K562 (cell line): ENCODE measurements around the gene CLCN4. TPM values are rescaled to one million over a fixed set of nuclear protein-coding genes. Genes with fewer than 3 reads are reported as not detected.

Experiments used
- EGR1 ChIP-seq: fragments of 450-650 bp; conservative IDR thresholded peaks from 2 replicates; pipeline ENCODE4 v1.6.1; 2017; ENCODE audit warnings: mild to moderate bottlenecking
- GATA2 ChIP-seq: sonication (generic); formaldehyde crosslinking; IDR thresholded peaks from 2 replicates; pipeline ENCODE4 v1.4.0; 2020; ENCODE audit warnings: mild to moderate bottlenecking, missing genetic modification reagents
- HCFC1 ChIP-seq: IDR thresholded peaks from 2 replicates; pipeline ENCODE4 v1.6.1; 2012; ENCODE audit warnings: low read depth, low read length, improper control_type of control experiment
- LCOR ChIP-seq: sonication (generic); formaldehyde crosslinking; IDR thresholded peaks from 2 replicates; pipeline ENCODE4 v1.8.0; 2022; ENCODE audit warnings: mild to moderate bottlenecking, missing genetic modification reagents
- MXD1 ChIP-seq: fragments of 250-450 bp; sonication (Bioruptor Pico); IDR thresholded peaks from 2 replicates; pipeline ENCODE4 v1.8.0; 2021; ENCODE audit warnings: borderline replicate concordance, mild to moderate bottlenecking, moderate library complexity; ENCODE audit not compliant: poor library complexity, severe bottlenecking
- SAP30 ChIP-seq: fragments of 200-600 bp; sonication (generic); IDR thresholded peaks from 2 replicates; pipeline ENCODE4 v1.6.1; 2012; ENCODE audit warnings: borderline replicate concordance, low read depth, mild to moderate bottlenecking, moderate library complexity, low read length, control low read depth, inconsistent platforms; ENCODE audit not compliant: insufficient read depth, poor library complexity, severe bottlenecking
- TBP ChIP-seq: optimal IDR thresholded peaks from 2 replicates; pipeline ENCODE3; 2011; ENCODE audit warnings: low read depth, low read length, improper control_type of control experiment
- TEAD2 ChIP-seq: fragments of 450-650 bp; IDR thresholded peaks from 2 replicates; pipeline ENCODE4 v1.6.1; 2016; ENCODE audit warnings: missing genetic modification characterization, control low read depth, missing compliant biosample characterization
- ZBED1 ChIP-seq: IDR thresholded peaks from 2 replicates; pipeline ENCODE4 v1.6.1; 2014
- ZBTB1 ChIP-seq: sonication (generic); formaldehyde crosslinking; IDR thresholded peaks from 2 replicates; pipeline ENCODE4 v1.8.1; 2023; ENCODE audit warnings: missing genetic modification reagents, low read depth, mild to moderate bottlenecking, borderline replicate concordance
- ZC3H8 ChIP-seq: fragments of 450-650 bp; IDR thresholded peaks from 2 replicates; pipeline ENCODE4 v1.6.1; 2017
- ZNF398 ChIP-seq: fragments of 250-450 bp; sonication (Bioruptor Pico); IDR thresholded peaks from 2 replicates; pipeline ENCODE4 v1.8.0; 2021; ENCODE audit warnings: moderate library complexity, mild to moderate bottlenecking, inconsistent platforms
- ZNF586 ChIP-seq: fragments of 450-650 bp; formaldehyde crosslinking; conservative IDR thresholded peaks from 2 replicates; pipeline ENCODE4 v1.4.0; 2020; ENCODE audit warnings: mild to moderate bottlenecking, moderate library complexity
- ZNF592 ChIP-seq: fragments of 450-650 bp; IDR thresholded peaks from 2 replicates; pipeline ENCODE4 v1.6.1; 2017; ENCODE audit warnings: antibody characterized with exemption, mild to moderate bottlenecking
- ZNF766 ChIP-seq: fragments of 200-800 bp; sonication (Bioruptor generic); conservative IDR thresholded peaks from 2 replicates; pipeline ENCODE4 v1.6.1; 2016; ENCODE audit warnings: missing genetic modification characterization, missing compliant biosample characterization
- polyA plus RNA-seq, 8 experiments: library from polyadenylated mRNA; depleted of rRNA in 4 of 8; stranded (reverse) in 5 of 8; unstranded in 3 of 8; fragments of >200 nt; fragmentation: Nextera tagmentation in 2 of 8; fragmentation: Illumina TruSeq in 1 of 8; extraction: Ambion mirVana in 2 of 8; extraction: Trizol in 1 of 8; gene quantifications; 2 replicates each; pipeline versions ENCODE4 v1.2.1 to v1.2.3, GENCODE V29; 2011 to 2014; ENCODE audit warnings: inconsistent platforms in 1 of 8, missing spikeins in 1 of 8
- total RNA-seq, 7 experiments: library from RNA; depleted of rRNA in 6 of 7; stranded (reverse); fragments of >200 nt in 6 of 7; fragmentation: Illumina TruSeq in 2 of 7; extraction: Trizol in 2 of 7; gene quantifications; 2 replicates each; pipeline versions ENCODE4 v1.2.1 to v1.2.3, GENCODE V29; 2011 to 2021; ENCODE audit warnings: low replicate concordance in 1 of 7
- TF ChIP-seq, protein P1 (sequence below): IDR thresholded peaks from 2 replicates; pipeline ENCODE4 v1.6.1; 2014; ENCODE audit warnings: antibody characterized with exemption
- TF ChIP-seq, protein P2 (sequence below), 2 experiments: fragments of 450-650 bp; IDR thresholded peaks; 2 replicates each; pipeline ENCODE4 v1.6.1; 2016
- TF ChIP-seq, protein P3 (sequence below): fragments of 250-450 bp; sonication (Bioruptor Pico); IDR thresholded peaks from 2 replicates; pipeline ENCODE4 v1.8.0; 2022; ENCODE audit warnings: moderate library complexity, mild to moderate bottlenecking, inconsistent platforms

The CLCN4 gene
- total and polyA plus RNA-seq, 9 of the 15 experiments (the other 6 are each of a cell fraction or from before 2014, with no cell fraction given), result 0.03 to 0.24 (median 0.10) TPM; not detected in 1

DNA sequence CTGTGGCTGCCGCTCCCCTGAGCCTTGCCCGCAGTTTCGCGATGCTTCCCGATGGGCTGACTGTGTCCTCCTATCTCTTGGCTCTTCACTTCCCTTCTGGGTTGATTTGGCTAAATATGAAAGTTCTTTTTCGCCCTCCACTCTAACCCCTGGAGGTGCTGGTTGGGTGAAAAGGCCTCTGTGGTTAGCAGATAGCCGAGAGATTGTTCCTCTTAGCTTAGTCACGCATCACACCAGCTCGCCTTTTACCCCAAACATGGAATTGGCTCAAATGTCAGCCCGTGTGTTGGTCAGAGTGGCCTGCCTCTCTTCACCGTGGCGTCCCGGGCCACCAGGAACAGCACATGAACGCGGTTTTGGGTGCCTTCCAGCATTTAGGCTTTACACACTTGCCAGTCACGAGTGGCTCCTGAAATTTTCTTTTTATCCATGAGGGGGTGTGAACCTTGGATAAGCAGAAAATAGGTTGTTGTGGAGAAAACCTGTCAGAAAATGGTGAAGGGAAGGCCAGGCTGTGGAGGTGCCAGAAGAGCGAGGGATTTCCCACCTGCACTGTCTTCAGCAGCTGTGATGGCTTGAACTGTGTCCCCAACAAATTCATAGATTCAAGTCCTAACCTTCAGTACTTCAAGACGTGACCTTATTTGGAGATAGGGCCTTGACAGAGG is 8.9 kb downstream of the CLCN4 start (continued):
- TF ChIP-seq, protein P1, sequence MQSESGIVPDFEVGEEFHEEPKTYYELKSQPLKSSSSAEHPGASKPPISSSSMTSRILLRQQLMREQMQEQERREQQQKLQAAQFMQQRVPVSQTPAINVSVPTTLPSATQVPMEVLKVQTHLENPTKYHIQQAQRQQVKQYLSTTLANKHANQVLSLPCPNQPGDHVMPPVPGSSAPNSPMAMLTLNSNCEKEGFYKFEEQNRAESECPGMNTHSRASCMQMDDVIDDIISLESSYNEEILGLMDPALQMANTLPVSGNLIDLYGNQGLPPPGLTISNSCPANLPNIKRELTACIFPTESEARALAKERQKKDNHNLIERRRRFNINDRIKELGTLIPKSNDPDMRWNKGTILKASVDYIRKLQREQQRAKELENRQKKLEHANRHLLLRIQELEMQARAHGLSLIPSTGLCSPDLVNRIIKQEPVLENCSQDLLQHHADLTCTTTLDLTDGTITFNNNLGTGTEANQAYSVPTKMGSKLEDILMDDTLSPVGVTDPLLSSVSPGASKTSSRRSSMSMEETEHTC, result no peak
- TF ChIP-seq GATA2 (CRISPR knock-in tag) (peak; percentile 57), ZNF398 (CRISPR knock-in tag) (no peak), ZNF592 (peak; percentile 28; the same call in 1 of the 2 replicates), LCOR (no peak; the same call in 1 of the 2 replicates), MXD1 (CRISPR knock-in tag) (no peak), SAP30 (no peak), ZBED1 (no peak), TBP (peak; percentile 27), ZBTB1 (CRISPR knock-in tag) (no peak), HCFC1 (no peak), ZC3H8 (no peak), EGR1 (no peak), ZNF766 (CRISPR knock-in tag) (0 out of 2 replicates have a peak, but pooled peaks have one; percentile 3), TEAD2 (tag) (no peak), ZNF586 (CRISPR knock-in tag) (no peak)
- TF ChIP-seq, protein P2, sequence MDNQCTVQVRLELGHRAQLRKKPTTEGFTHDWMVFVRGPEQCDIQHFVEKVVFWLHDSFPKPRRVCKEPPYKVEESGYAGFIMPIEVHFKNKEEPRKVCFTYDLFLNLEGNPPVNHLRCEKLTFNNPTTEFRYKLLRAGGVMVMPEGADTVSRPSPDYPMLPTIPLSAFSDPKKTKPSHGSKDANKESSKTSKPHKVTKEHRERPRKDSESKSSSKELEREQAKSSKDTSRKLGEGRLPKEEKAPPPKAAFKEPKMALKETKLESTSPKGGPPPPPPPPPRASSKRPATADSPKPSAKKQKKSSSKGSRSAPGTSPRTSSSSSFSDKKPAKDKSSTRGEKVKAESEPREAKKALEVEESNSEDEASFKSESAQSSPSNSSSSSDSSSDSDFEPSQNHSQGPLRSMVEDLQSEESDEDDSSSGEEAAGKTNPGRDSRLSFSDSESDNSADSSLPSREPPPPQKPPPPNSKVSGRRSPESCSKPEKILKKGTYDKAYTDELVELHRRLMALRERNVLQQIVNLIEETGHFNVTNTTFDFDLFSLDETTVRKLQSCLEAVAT (IDR thresholded peaks at IDR 0.05), result peak in 1 of 2 experiments; percentile 60; a peak in 1 of 4 replicates
- TF ChIP-seq, protein P3, sequence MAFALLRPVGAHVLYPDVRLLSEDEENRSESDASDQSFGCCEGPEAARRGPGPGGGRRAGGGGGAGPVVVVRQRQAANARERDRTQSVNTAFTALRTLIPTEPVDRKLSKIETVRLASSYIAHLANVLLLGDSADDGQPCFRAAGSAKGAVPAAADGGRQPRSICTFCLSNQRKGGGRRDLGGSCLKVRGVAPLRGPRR (CRISPR knock-in tag), result no peak
